KMS-11 (cell line): ENCODE data around the gene DNAJC27.

Experiments
- H2AFZ ChIP-seq: fragments of 200-600 bp; sonication (generic); 2 replicates; pipeline ENCODE4 v1.6.1; 2016; ENCODE audit warnings: antibody characterized with exemption, mixed run types, low read depth
- H3K27ac ChIP-seq: fragments of 200-600 bp; sonication (generic); 2 replicates; pipeline ENCODE4 v1.6.1; 2016; ENCODE audit warnings: mild to moderate bottlenecking, mixed run types
- H3K27me3 ChIP-seq: fragments of 200-600 bp; sonication (generic); 2 replicates; pipeline ENCODE4 v1.6.1; 2017; ENCODE audit warnings: mild to moderate bottlenecking, low read depth, mixed run types, moderate library complexity; ENCODE audit not compliant: insufficient read depth
- H3K36me3 ChIP-seq: fragments of 200-600 bp; sonication (generic); 2 replicates; pipeline ENCODE4 v1.6.1; 2017; ENCODE audit warnings: mild to moderate bottlenecking, mixed run types; ENCODE audit not compliant: insufficient read depth
- H3K4me1 ChIP-seq: fragments of 200-600 bp; sonication (generic); 2 replicates; pipeline ENCODE4 v1.6.1; 2016; ENCODE audit warnings: mild to moderate bottlenecking, low read depth, mixed run types; ENCODE audit not compliant: poor library complexity, severe bottlenecking
- H3K4me2 ChIP-seq: fragments of 200-600 bp; sonication (generic); 2 replicates; pipeline ENCODE4 v1.7.0; 2016; ENCODE audit warnings: mild to moderate bottlenecking, mixed run types
- H3K4me3 ChIP-seq: fragments of 200-600 bp; sonication (generic); IDR thresholded peaks from 2 replicates; pipeline ENCODE4 v1.6.1; 2017; ENCODE audit warnings: low read depth, low read length, mixed read lengths; ENCODE audit not compliant: insufficient read depth
- H3K79me2 ChIP-seq: fragments of 200-600 bp; sonication (generic); 2 replicates; pipeline ENCODE4 v1.6.1; 2016; ENCODE audit warnings: low read depth, mixed run types; ENCODE audit not compliant: insufficient read depth
- H3K9ac ChIP-seq: fragments of 200-600 bp; sonication (generic); 2 replicates; pipeline ENCODE4 v1.6.1; 2016; ENCODE audit warnings: mild to moderate bottlenecking, mixed run types
- H4K20me1 ChIP-seq: fragments of 200-600 bp; sonication (generic); 2 replicates; pipeline ENCODE4 v1.6.1; 2016; ENCODE audit warnings: mild to moderate bottlenecking, mixed run types; ENCODE audit not compliant: insufficient read depth
- TF ChIP-seq, protein P1 (sequence below): fragments of 200-600 bp; sonication (generic); conservative IDR thresholded peaks from 2 replicates; pipeline ENCODE4 v1.6.1; 2017; ENCODE audit warnings: low read depth, mild to moderate bottlenecking, antibody characterized with exemption, low read length, moderate library complexity, mixed read lengths

Gene DNAJC27

DNA sequence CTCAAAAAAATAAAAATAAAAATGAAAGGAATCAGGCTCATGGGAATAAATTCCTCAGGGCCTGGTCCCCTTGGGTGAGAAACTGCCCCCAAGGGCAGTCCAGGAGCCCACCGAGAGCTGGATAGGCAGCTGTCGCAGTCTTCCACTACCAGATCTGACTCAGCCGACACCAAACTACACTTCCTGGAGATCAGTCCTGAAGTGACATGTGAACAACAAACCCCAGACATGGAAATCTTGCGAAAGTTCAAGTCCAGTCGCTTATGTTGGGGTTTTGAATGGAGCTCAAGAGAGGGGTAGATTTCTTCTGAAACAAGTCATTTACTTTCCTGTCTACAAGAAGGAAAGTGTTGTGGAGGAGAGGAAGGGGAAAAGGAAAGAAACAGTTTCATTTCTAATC lies 64.6 kb downstream of the DNAJC27 start:
- Histone ChIP-seq H4K20me1 (no peaks in the 10 kb centered on the region), H3K4me1 (no peaks in the 10 kb centered on the region), H3K27ac (no peak overlapping the region), H3K36me3 (no peaks in the 10 kb centered on the region), H3K27me3 (no peaks in the 10 kb centered on the region), H3K4me2 (no peak overlapping the region), H2AFZ (no peak overlapping the region), H3K9ac (no peak overlapping the region), H3K79me2 (no peaks in the 10 kb centered on the region; the same call in 1 of the 2 replicates), H3K4me3 (no peak overlapping the region)
- TF ChIP-seq, protein P1, sequence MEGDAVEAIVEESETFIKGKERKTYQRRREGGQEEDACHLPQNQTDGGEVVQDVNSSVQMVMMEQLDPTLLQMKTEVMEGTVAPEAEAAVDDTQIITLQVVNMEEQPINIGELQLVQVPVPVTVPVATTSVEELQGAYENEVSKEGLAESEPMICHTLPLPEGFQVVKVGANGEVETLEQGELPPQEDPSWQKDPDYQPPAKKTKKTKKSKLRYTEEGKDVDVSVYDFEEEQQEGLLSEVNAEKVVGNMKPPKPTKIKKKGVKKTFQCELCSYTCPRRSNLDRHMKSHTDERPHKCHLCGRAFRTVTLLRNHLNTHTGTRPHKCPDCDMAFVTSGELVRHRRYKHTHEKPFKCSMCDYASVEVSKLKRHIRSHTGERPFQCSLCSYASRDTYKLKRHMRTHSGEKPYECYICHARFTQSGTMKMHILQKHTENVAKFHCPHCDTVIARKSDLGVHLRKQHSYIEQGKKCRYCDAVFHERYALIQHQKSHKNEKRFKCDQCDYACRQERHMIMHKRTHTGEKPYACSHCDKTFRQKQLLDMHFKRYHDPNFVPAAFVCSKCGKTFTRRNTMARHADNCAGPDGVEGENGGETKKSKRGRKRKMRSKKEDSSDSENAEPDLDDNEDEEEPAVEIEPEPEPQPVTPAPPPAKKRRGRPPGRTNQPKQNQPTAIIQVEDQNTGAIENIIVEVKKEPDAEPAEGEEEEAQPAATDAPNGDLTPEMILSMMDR, result no peak

DNA sequence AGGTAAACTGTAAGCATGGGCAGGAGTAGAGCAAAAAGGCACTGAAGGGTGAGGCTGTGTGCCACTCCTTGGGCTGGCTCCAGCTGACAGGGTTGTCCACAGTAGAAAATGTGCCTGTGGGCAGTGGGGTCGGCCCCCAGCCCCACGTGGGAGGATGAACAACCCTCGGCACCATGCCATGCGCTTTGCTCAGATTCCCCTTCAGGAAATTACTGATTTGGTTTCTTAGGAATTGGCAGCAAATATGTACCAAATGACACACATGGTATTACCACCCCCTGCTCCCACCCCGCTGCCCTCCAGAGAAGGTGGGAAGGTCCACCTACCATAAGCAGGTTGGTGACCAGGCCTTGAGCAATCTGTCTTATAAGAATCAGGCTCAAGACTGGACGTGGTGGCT lies 65.3 kb downstream of the DNAJC27 start:
- no peak overlapping the region for H3K9ac ChIP-seq
- H3K27ac ChIP-seq, result no peak overlapping the region
- no peaks in the 10 kb centered on the region for H4K20me1 ChIP-seq
- TF ChIP-seq, protein P1, result no peak
- H3K36me3 ChIP-seq, result no peaks in the 10 kb centered on the region
- H3K4me2 ChIP-seq, result no peak overlapping the region
- H3K4me1 ChIP-seq, result no peaks in the 10 kb centered on the region
- H3K4me3 ChIP-seq, result no peak overlapping the region
- H3K27me3 ChIP-seq, result no peaks in the 10 kb centered on the region
- H3K79me2 ChIP-seq, result no peaks in the 10 kb centered on the region; the same call in 1 of the 2 replicates
- H2AFZ ChIP-seq, result no peak overlapping the region

DNA sequence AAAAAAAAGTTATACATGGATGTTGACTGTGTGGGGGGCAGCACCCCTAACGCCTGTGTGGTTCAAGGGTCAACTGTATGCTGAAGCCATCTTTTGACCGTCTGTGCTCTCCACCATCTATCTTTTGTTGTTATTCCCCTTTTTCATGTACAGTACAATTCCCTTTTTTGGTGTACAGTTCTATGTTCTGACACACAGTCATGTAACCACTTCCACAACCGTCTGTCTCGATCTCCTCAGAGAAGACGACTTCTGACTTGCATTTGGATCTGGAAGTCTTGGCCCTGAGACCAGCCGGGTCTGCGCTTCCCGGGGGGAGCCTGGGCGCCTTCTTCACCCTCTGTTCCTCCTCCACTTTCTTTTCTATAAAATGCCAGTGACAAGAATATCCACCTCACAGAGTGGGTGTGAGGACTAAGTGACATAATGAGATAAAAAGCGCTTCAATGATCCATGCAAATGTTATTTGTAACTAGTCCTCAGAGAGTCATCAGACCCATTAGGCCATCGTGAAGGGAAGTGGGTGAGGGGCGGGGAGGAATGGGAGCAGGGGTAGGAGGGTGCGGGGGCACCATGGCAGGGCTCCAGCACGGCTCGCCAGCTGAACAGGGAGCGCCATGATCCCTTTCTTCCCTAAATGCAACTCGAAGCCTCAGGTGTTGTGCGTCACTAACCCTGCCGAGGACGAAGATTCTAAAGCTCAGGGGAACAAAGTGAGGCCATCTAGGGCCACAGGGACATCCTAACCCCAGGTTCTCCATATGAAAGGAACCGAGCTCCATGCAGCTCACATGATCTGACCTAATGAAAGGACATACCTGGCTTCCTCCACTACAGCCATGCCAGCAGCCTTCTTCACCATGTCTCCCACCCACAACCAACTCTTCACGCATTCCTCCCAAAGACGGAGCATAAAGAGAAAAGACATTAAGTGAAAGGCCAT lies 68.3 kb downstream of the DNAJC27 start:
- H4K20me1 ChIP-seq, result no peaks in the 10 kb centered on the region
- H3K27me3 ChIP-seq, result no peaks in the 10 kb centered on the region
- no peak overlapping the region for H3K4me2 ChIP-seq
- no peak overlapping the region for H3K27ac ChIP-seq
- no peak overlapping the region for H2AFZ ChIP-seq
- TF ChIP-seq, protein P1, result no peak
- no peaks in the 10 kb centered on the region for H3K4me1 ChIP-seq
- no peak overlapping the region for H3K9ac ChIP-seq
- H3K36me3 ChIP-seq, result no peaks in the 10 kb centered on the region
- no peaks in the 10 kb centered on the region; the same call in 1 of the 2 replicates for H3K79me2 ChIP-seq
- H3K4me3 ChIP-seq, result no peak overlapping the region

DNA sequence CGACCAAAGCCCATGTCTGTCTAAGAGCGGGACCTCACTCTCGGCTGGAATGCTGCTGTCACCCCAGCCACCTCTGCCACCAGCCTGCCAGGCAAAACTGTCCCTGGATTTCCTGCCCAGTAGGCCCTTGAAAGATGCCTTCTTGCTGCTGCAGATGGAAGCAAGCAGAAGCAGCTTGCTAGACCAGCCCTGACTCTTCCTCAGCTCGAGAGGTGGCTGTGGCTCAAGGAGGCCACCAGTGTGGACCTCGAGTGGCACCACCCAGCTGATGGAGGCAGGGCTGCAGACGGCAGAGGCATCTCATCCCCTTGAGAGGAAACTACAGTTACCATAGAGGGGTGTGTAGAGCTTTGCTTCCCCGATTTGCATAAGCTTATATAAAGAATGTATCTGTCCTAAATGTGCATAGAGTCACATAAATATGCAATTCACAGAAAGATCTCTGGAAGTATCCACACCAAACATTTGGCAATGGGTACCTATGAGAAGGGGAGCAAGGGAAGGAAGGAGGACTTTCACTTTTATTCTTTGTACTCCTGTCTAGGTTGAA lies 72.3 kb downstream of the DNAJC27 start:
- Histone ChIP-seq H3K27me3 (no peaks in the 10 kb centered on the region), H3K4me1 (no peaks in the 10 kb centered on the region), H2AFZ (no peak overlapping the region), H3K9ac (no peak overlapping the region), H3K4me2 (no peak overlapping the region), H3K36me3 (no peaks in the 10 kb centered on the region), H3K79me2 (no peaks in the 10 kb centered on the region; the same call in 1 of the 2 replicates), H3K4me3 (no peak overlapping the region), H4K20me1 (no peaks in the 10 kb centered on the region), H3K27ac (no peak overlapping the region)
- TF ChIP-seq, protein P1, result no peak
